ENCODE results near the gene JADE2. TPM values are rescaled to one million over a fixed set of nuclear protein-coding genes. Genes with fewer than 3 reads are reported as not detected.

The JADE2 gene
- total and polyA plus RNA-seq, 7 donors: 4.9 to 53.8 (median 38.5) TPM

- H3K27me3 ChIP-seq: no peaks in the 10 kb centered on the region
- peak; percentile 33 for DNase-seq
- no peak for TF ChIP-seq CTCF (IDR thresholded peaks at IDR 0.05)
- TF ChIP-seq EP300 (IDR thresholded peaks at IDR 0.05): no peak
- TF ChIP-seq POLR2AphosphoS5 (IDR thresholded peaks at IDR 0.05): no peak
- no peak for TF ChIP-seq POLR2A (IDR thresholded peaks at IDR 0.05)
- H3K36me3 ChIP-seq: peaks cover 19 to 38% (median 22%) of the 10 kb centered on the region in 4 donors
- 86 to 90% methylated on average over 5 of the region's 5 CpGs for WGBS, 2 donors
- intact Hi-C loops (cut with DNase I): no loop called here
- no peaks in the 10 kb centered on the region for H3K9me3 ChIP-seq
- no peak overlapping the region for H3K4me3 ChIP-seq
- H3K27ac ChIP-seq: no peak overlapping the region
- peaks cover 0 to 29% (median 28%) of the 10 kb centered on the region in 4 donors for H3K4me1 ChIP-seq
These were observed 56.8 kb downstream of the JADE2 start for GRCh38 chr5:134582281-134582680.

- intact Hi-C loops (cut with DNase I): no loop called here
- 90 to 92% methylated on average over 10 of the region's 10 CpGs for WGBS, 2 donors
- TF ChIP-seq POLR2A (IDR thresholded peaks at IDR 0.05) (no peak), EP300 (IDR thresholded peaks at IDR 0.05) (no peak), POLR2AphosphoS5 (IDR thresholded peaks at IDR 0.05) (no peak), CTCF (IDR thresholded peaks at IDR 0.05) (no peak)
- H3K27me3 ChIP-seq: no peaks in the 10 kb centered on the region
- H3K4me3 ChIP-seq: no peak overlapping the region
- peaks cover 16 to 31% (median 20%) of the 10 kb centered on the region in 4 donors for H3K36me3 ChIP-seq
- peaks cover 0 to 25% (median 21%) of the 10 kb centered on the region in 4 donors for H3K4me1 ChIP-seq
- no peaks in the 10 kb centered on the region for H3K9me3 ChIP-seq
- no peak overlapping the region for H3K27ac ChIP-seq
- DNase-seq: no peak
These were observed 57.5 kb downstream of the JADE2 start for GRCh38 chr5:134582941-134583340.

- Histone ChIP-seq H3K4me1 (peaks cover 0 to 25% (median 21%) of the 10 kb centered on the region in 4 donors), H3K4me3 (no peak overlapping the region), H3K36me3 (peaks cover 11 to 23% (median 13%) of the 10 kb centered on the region in 4 donors), H3K27ac (peak overlapping the region in 1 of 4 donors; percentile 14), H3K27me3 (no peaks in the 10 kb centered on the region), H3K9me3 (no peaks in the 10 kb centered on the region)
- DNase-seq: no peak
- 46 to 67% methylated on average over 2 of the region's 2 CpGs for WGBS, 2 donors
- TF ChIP-seq EP300 (IDR thresholded peaks at IDR 0.05) (no peak), POLR2A (IDR thresholded peaks at IDR 0.05) (no peak), CTCF (IDR thresholded peaks at IDR 0.05) (no peak), POLR2AphosphoS5 (IDR thresholded peaks at IDR 0.05) (no peak)
- intact Hi-C loops (cut with DNase I): no loop called here
These were observed 58.3 kb downstream of the JADE2 start for GRCh38 chr5:134583766-134584165.

GRCh38 chr5:134584662-134585061 lies 59.2 kb downstream of the JADE2 start:
- Histone ChIP-seq H3K36me3 (peaks cover 2 to 14% (median 4%) of the 10 kb centered on the region in 4 donors), H3K4me1 (peaks cover 0 to 23% (median 21%) of the 10 kb centered on the region in 4 donors), H3K27ac (no peak overlapping the region), H3K4me3 (no peak overlapping the region), H3K9me3 (no peaks in the 10 kb centered on the region), H3K27me3 (no peaks in the 10 kb centered on the region)
- intact Hi-C loops (cut with DNase I): no loop called here
- 83 to 84% methylated on average over 3 of the region's 3 CpGs for WGBS, 2 donors
- no peak for DNase-seq
- TF ChIP-seq POLR2A (IDR thresholded peaks at IDR 0.05) (no peak), CTCF (IDR thresholded peaks at IDR 0.05) (no peak), POLR2AphosphoS5 (IDR thresholded peaks at IDR 0.05) (no peak), EP300 (IDR thresholded peaks at IDR 0.05) (no peak)

- no peak for DNase-seq
- 95 to 99% methylated on average over 2 of the region's 2 CpGs for WGBS, 2 donors
These were observed 60.5 kb downstream of the JADE2 start for GRCh38 chr5:134585966-134586365.

More at GRCh38 chr5:134585966-134586365, 60.5 kb downstream of the JADE2 start:
- Histone ChIP-seq H3K36me3 (peaks cover 0 to 1% (median 0%) of the 10 kb centered on the region in 4 donors), H3K27ac (no peak overlapping the region), H3K4me1 (peaks cover 0 to 19% (median 18%) of the 10 kb centered on the region in 4 donors), H3K9me3 (no peaks in the 10 kb centered on the region), H3K27me3 (no peaks in the 10 kb centered on the region), H3K4me3 (no peak overlapping the region)
- intact Hi-C loops (cut with DNase I): loop anchor here (1.0 to 2.0 kb wide), 2 partner anchors 283 to 409 kb away; partner anchors contain the start of gene SKP1
- TF ChIP-seq POLR2AphosphoS5 (IDR thresholded peaks at IDR 0.05) (no peak), CTCF (IDR thresholded peaks at IDR 0.05) (no peak), EP300 (IDR thresholded peaks at IDR 0.05) (no peak), POLR2A (IDR thresholded peaks at IDR 0.05) (no peak)

Data from sigmoid colon (tissue), 7 donors.